ENCODE data around the gene FUT8. TPM values are rescaled to one million over a fixed set of nuclear protein-coding genes. Genes with fewer than 3 reads are reported as not detected.

Gene FUT8
- total RNA-seq, 4 donors from 2014 or later = 29.2 to 55.5 (median 41.1) TPM

DNA sequence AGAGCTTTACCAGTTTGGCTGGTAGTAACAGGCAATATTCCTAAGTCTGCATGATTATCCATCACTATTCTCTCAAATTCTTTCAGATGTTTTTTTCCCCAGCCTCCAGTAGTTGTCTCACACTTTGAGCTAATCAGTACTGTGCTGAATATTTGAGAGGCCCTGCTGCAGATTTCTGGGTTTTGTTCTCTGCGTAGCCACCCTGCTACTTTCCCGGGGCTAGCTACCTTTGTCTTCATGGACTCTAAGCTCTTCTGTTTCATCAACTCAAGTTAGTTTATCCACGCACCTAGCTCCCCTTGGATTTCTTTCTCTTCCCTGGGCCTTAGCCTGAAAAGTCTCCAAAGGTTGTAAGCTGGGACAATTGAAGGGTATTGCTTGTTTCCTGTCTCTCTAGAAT lies 73.0 kb downstream of the FUT8 start:
- H3K4me3 ChIP-seq (replicated peaks in 1 of 3) = no peak overlapping the region
- no peak overlapping the region for H3K27ac ChIP-seq
- no peaks in the 10 kb centered on the region for H3K36me3 ChIP-seq
- H3K4me1 ChIP-seq = peaks cover 14 to 15% of the 10 kb centered on the region in 2 donors
- WGBS, 2 donors = 77 to 80% methylated on average over 3 of the region's 3 CpGs
- TF ChIP-seq, protein P1, sequence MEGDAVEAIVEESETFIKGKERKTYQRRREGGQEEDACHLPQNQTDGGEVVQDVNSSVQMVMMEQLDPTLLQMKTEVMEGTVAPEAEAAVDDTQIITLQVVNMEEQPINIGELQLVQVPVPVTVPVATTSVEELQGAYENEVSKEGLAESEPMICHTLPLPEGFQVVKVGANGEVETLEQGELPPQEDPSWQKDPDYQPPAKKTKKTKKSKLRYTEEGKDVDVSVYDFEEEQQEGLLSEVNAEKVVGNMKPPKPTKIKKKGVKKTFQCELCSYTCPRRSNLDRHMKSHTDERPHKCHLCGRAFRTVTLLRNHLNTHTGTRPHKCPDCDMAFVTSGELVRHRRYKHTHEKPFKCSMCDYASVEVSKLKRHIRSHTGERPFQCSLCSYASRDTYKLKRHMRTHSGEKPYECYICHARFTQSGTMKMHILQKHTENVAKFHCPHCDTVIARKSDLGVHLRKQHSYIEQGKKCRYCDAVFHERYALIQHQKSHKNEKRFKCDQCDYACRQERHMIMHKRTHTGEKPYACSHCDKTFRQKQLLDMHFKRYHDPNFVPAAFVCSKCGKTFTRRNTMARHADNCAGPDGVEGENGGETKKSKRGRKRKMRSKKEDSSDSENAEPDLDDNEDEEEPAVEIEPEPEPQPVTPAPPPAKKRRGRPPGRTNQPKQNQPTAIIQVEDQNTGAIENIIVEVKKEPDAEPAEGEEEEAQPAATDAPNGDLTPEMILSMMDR (IDR thresholded peaks at IDR 0.05) = no peak
- no peak for DNase-seq
- H3K27me3 ChIP-seq = no peaks in the 10 kb centered on the region
- H3K9me3 ChIP-seq = no peaks in the 10 kb centered on the region
- intact Hi-C loops (cut with DNase I) = no loop called here

DNA sequence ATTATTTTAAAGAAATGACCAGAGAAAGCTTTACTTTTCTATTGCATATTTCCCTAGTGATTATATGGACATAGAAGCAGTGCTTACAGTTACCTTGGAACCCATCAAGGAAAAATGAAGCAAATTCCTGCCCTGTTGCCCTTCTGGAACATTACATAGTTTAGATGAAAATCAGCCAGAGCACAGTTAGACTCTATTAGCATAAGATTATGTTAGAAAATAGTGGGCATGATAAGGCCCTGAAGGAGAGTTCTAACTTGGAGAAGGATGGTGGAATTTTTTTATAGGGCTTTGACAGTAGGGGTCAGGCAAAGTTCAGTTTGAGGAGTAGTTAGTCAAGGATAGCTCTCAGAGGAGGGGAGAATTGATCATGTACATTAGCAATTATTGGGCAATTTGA lies 74.3 kb downstream of the FUT8 start:
- TF ChIP-seq, protein P1 (IDR thresholded peaks at IDR 0.05) = no peak
- TF ChIP-seq POLR2A (IDR thresholded peaks at IDR 0.05) = no peak
- Histone ChIP-seq H3K36me3 (no peaks in the 10 kb centered on the region), H3K4me3 (replicated peaks in 1 of 3) (no peak overlapping the region), H3K4me1 (peaks cover 14 to 18% of the 10 kb centered on the region in 2 donors), H3K9me3 (no peaks in the 10 kb centered on the region), H3K27ac (no peak overlapping the region), H3K27me3 (no peaks in the 10 kb centered on the region)
- no peak for DNase-seq
- intact Hi-C loops (cut with DNase I) = no loop called here

DNA sequence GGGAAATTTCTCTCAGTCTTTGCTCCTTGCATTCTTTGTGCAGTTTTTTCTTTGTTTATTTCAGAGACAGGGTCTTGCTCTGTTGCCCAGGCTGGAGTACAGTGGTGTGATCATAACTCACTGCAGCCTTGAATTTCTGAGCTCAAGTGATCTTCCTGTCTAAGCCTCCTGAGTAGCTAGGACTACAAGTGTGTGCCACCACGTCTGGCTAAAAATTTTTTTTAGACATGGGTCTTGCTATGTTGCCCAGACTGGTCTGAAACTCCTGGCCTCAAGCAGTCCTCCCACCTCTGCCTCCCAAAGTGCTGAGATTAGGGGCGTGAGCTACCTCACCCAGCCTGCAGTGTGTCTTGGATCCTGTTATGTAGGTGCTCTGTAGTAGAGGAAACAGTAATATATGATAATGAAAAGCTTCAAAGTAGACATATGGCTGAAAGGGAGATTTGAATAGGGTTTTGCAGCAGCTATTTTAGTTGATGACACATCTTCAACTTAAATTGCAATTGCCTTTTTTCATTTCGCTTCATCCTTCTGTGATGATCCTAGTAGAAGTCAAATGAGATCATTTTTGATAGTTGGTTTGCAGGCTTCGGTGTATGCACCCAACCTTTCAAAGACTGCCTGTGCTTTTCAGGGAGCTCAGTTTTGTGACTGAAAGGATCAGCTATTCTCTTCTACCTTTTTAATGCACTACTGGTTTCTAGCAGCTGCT lies 75.4 kb downstream of the FUT8 start:
- 93 to 96% methylated on average over 4 of the region's 4 CpGs for WGBS, 2 donors
- peaks cover 5 to 8% of the 10 kb centered on the region in 2 donors for H3K4me1 ChIP-seq
- H3K9me3 ChIP-seq = no peaks in the 10 kb centered on the region
- H3K27ac ChIP-seq = no peak overlapping the region
- H3K4me3 ChIP-seq (replicated peaks in 1 of 3) = no peak overlapping the region
- no peak for TF ChIP-seq POLR2A (IDR thresholded peaks at IDR 0.05)
- TF ChIP-seq, protein P1 (IDR thresholded peaks at IDR 0.05) = no peak
- H3K27me3 ChIP-seq = no peaks in the 10 kb centered on the region
- intact Hi-C loops (cut with DNase I) = no loop called here
- H3K36me3 ChIP-seq = no peaks in the 10 kb centered on the region
- no peak for DNase-seq

DNA sequence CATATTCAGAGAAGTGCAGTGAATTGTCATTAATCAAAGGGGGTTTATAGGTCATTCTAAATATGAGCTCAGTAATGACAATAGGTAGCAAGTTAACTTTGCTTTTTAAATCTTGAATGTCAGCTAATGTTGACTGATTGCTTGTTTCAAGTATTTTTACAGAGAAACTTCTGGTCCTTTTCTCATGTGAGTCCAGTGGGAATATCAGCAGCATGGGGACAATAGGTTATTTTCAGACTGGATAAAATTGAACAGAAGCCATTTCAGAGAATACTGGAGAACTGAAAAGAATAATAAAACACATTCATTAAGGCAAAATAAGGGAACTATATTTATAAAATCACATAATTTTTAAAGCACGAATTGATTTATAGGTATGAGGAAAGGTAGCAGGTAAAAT lies 78.7 kb downstream of the FUT8 start:
- Histone ChIP-seq H3K4me1 (peaks cover 0 to 4% of the 10 kb centered on the region in 2 donors), H3K36me3 (no peaks in the 10 kb centered on the region), H3K4me3 (replicated peaks in 1 of 3) (no peak overlapping the region), H3K9me3 (no peaks in the 10 kb centered on the region), H3K27me3 (no peaks in the 10 kb centered on the region), H3K27ac (no peak overlapping the region)
- intact Hi-C loops (cut with DNase I) = no loop called here
- TF ChIP-seq POLR2A (IDR thresholded peaks at IDR 0.05) = no peak
- TF ChIP-seq, protein P1 (IDR thresholded peaks at IDR 0.05) = no peak
- WGBS, 2 donors = 80 to 81% methylated on average over 1 of the region's 1 CpG
- DNase-seq = no peak

DNA sequence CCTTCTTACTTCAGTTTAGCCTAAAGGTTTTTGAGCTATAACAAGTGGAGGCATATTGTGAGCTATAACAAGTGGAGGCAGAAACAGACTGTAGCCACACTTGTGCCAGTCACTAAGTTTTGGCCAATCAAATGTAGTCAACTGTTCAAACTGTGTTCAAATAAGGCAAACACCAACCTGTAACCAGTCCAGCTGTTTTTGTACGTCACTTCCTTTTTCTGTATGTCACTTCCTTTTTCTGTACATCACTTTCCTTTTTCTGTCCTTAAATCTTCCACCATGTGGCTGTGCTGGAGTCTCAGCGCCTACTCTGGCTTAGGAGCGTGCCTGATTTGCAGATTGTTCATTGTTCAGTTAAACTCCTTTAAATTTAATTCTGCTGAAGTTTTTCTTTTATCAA lies 79.7 kb downstream of the FUT8 start:
- no peak for TF ChIP-seq POLR2A (IDR thresholded peaks at IDR 0.05)
- TF ChIP-seq, protein P1 (IDR thresholded peaks at IDR 0.05) = no peak
- 98% methylated on average over 3 of the region's 3 CpGs for WGBS, 2 donors

More for the DNA sequence above, 79.7 kb downstream of the FUT8 start:
- Histone ChIP-seq H3K4me1 (peaks cover 0 to 4% of the 10 kb centered on the region in 2 donors), H3K9me3 (no peaks in the 10 kb centered on the region), H3K27ac (no peak overlapping the region), H3K4me3 (replicated peaks in 1 of 3) (no peak overlapping the region), H3K27me3 (no peaks in the 10 kb centered on the region), H3K36me3 (no peaks in the 10 kb centered on the region)
- DNase-seq = no peak
- intact Hi-C loops (cut with DNase I) = no loop called here

All from thyroid gland (tissue), 4 donors.